WERI-Rb-1 (cell line): Measurements from ENCODE around the gene LTA4H.
A peak's percentile ranks its signal among the peaks of the same experiment; 100 is the strongest.
"Not testable (repeated sequence)": the region's sequence is repeated elsewhere in the genome, so short reads cannot be mapped to it uniquely, and the experiment has no call there.

Experiments used
- DNase-seq: peaks from one replicate; pipeline ENCODE4 v3.0.0-alpha.2; 2020
- H3K27ac ChIP-seq: fragments of 250-450 bp; sonication (Bioruptor Pico); 2 replicates; pipeline ENCODE4 v1.5.1; 2020; ENCODE audit warnings: mild to moderate bottlenecking, moderate library complexity
- H3K27me3 ChIP-seq: fragments of 250-450 bp; sonication (Bioruptor Pico); 2 replicates; pipeline ENCODE4 v1.5.1; 2021; ENCODE audit warnings: mild to moderate bottlenecking, low read depth, moderate library complexity; ENCODE audit not compliant: insufficient read depth, severe bottlenecking
- H3K36me3 ChIP-seq: fragments of 250-450 bp; sonication (Bioruptor Pico); 2 replicates; pipeline ENCODE4 v1.5.1; 2020; ENCODE audit warnings: mild to moderate bottlenecking, moderate library complexity
- H3K4me3 ChIP-seq: 2 replicates; pipeline ENCODE4 v1.5.1; 2011; ENCODE audit warnings: low read depth, mild to moderate bottlenecking, control low read depth, low read length
- H3K9me3 ChIP-seq: fragments of 250-450 bp; sonication (Bioruptor Pico); 2 replicates; pipeline ENCODE4 v1.5.1; 2021; ENCODE audit warnings: mild to moderate bottlenecking, moderate library complexity; ENCODE audit not compliant: severe bottlenecking
- TF ChIP-seq, protein P1 (sequence below): IDR thresholded peaks from 2 replicates; pipeline ENCODE4 v1.5.1; 2011; ENCODE audit warnings: low read depth, mild to moderate bottlenecking, control low read depth, inconsistent platforms, low read length

The LTA4H gene

DNA sequence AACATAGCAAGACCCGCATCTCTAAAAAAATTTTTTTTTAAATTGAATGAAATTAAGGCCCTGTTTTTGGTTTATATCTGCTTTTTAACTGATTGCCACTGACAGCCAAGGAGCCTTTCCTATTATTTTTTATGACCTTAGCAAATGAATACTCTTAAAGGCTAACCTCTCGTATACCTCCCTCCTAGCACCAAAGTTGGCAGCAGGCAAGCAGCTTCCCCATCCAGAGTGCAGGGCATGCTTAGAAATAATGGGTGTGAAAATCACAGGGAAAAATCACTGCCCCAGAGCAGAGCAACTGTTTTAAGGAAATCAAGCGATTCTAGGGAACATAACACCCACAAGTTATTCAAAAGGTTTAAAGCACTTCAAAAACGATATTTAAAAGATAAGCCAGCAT is 59.9 kb downstream of the LTA4H start:
- DNase-seq = no peak
- no peaks in the 10 kb centered on the region for H3K36me3 ChIP-seq
- no peak overlapping the region for H3K27ac ChIP-seq
- H3K27me3 ChIP-seq = no peaks in the 10 kb centered on the region
- no peak overlapping the region for H3K4me3 ChIP-seq
- H3K9me3 ChIP-seq = no peaks in the 10 kb centered on the region
- TF ChIP-seq, protein P1, sequence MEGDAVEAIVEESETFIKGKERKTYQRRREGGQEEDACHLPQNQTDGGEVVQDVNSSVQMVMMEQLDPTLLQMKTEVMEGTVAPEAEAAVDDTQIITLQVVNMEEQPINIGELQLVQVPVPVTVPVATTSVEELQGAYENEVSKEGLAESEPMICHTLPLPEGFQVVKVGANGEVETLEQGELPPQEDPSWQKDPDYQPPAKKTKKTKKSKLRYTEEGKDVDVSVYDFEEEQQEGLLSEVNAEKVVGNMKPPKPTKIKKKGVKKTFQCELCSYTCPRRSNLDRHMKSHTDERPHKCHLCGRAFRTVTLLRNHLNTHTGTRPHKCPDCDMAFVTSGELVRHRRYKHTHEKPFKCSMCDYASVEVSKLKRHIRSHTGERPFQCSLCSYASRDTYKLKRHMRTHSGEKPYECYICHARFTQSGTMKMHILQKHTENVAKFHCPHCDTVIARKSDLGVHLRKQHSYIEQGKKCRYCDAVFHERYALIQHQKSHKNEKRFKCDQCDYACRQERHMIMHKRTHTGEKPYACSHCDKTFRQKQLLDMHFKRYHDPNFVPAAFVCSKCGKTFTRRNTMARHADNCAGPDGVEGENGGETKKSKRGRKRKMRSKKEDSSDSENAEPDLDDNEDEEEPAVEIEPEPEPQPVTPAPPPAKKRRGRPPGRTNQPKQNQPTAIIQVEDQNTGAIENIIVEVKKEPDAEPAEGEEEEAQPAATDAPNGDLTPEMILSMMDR = no peak

DNA sequence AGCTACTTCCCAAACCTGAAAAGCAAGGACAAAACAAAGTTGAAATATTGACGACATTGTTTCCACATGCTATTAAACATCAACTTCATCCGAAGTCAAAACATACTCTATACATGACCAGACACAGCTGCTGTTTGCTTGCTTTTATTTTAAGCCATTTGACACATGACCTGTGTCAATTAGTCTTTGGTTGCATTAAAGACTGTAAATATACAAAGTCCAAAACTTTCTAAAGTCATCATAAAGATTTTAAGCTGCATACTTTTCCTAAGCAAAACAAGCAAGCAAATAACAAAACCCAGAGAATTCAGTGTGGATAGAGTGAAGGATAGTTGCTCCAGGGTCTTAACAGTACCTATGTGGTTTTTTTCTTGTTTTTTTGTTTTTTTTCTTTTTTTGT is 61.0 kb downstream of the LTA4H start:
- DNase-seq = no peak
- no peaks in the 10 kb centered on the region for H3K36me3 ChIP-seq
- TF ChIP-seq, protein P1 = no peak
- no peaks in the 10 kb centered on the region for H3K27me3 ChIP-seq
- H3K27ac ChIP-seq = no peak overlapping the region; the same call in 1 of the 2 replicates
- H3K9me3 ChIP-seq = no peaks in the 10 kb centered on the region
- H3K4me3 ChIP-seq = no peak overlapping the region

DNA sequence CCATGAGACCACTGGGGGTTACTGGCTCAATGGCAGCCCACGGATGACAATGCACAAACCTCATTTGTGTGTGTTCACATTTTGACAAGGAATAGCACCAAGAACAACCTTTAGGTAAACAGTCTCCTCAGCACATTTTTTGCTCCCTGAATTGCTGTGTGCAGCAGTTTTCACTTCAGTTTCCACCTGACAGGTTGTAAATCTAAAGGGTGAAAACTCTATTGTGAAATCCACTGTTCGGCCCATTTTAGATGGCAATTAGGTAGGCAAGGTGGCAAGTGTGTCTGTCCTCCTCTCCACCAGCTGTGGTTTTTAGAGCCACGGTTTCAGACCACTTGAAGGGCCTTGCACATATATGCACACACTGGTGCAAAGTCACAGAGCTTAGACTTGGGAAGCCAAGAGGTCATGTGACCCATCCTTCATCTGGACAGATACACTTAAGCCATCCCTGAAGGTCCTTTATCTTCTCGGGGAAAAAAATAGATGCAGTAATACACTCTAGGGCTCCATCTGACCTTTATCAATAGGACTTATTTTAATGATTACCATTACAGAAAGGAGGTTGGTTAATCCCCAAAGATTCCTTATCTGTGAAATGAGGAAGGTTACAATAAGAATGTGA is 62.4 kb downstream of the LTA4H start:
- peak; percentile 36 for DNase-seq
- TF ChIP-seq, protein P1 = no peak
- H3K9me3 ChIP-seq = no peaks in the 10 kb centered on the region
- no peaks in the 10 kb centered on the region for H3K36me3 ChIP-seq
- peak overlapping the region; percentile 25 for H3K4me3 ChIP-seq
- no peaks in the 10 kb centered on the region for H3K27me3 ChIP-seq
- H3K27ac ChIP-seq = peak overlapping the region; percentile 42

DNA sequence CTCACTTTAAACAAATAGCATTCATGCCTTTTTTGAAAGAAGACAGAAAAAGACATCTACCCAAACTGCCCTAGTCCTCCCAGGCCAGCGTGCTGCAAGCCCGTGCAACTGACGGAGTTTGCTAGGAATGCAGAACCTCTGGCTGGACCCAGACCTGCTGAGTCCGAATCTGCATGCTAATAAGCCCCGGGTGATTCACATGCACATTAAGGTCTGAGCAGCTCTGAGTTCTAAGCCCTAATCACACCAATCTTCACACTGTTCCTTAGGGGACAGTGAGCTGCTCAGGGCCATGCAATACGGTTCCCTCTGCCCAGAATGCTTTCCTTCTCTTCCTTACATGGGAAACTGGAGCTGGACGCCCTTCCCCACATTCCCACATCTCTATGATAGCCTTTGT is 64.5 kb downstream of the LTA4H start:
- no peaks in the 10 kb centered on the region for H3K9me3 ChIP-seq
- DNase-seq = no peak
- no peak overlapping the region for H3K4me3 ChIP-seq
- no peaks in the 10 kb centered on the region for H3K27me3 ChIP-seq
- no peaks in the 10 kb centered on the region for H3K36me3 ChIP-seq
- TF ChIP-seq, protein P1 = no peak
- H3K27ac ChIP-seq = no peak overlapping the region

DNA sequence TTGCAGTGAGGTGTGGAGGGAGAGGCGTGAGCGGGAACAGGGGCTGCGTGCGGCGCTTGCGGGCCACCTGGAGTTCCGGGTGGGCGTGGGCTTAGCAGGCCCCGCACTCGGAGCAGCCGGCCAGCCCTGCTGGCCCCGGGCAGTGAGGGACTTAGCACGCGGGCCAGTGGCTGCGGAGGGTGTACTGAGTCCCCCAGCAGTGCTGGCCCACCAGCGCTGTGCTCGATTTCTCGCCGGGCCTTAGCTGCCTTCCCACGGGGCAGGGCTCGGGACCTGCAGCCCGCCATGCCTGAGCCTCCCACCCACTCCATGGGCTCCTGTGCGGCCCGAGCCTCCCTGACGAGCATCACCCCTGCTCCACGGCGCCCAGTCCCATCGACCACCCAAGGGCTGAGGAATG is 66.3 kb downstream of the LTA4H start:
- not testable (repeated sequence) for H3K4me3 ChIP-seq, H3K27ac ChIP-seq, DNase-seq, H3K27me3 ChIP-seq, H3K36me3 ChIP-seq, H3K9me3 ChIP-seq

DNA sequence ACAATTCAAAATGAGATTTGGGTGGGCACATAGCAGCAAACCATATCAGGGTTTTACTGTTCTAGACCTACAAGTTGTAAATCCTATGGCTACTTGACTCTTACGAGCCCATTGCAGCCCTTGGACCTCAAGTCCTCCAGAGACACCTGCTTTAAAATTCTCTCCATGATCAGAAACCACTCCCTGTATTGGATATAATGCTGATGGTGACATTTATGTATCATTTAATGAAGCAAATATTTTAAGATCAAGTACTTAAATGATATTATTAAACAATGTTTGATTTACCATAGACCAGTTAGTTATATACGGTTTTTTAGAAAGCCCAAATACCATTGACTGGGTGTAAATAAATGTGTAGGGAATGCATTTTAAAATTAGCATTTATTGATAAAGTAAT is 68.1 kb downstream of the LTA4H start:
- TF ChIP-seq, protein P1 = no peak
- H3K36me3 ChIP-seq = no peaks in the 10 kb centered on the region
- no peak overlapping the region for H3K4me3 ChIP-seq
- no peak for DNase-seq
- no peaks in the 10 kb centered on the region for H3K9me3 ChIP-seq
- H3K27ac ChIP-seq = no peak overlapping the region
- no peaks in the 10 kb centered on the region for H3K27me3 ChIP-seq
